GM12873 (cell line): ENCODE measurements around the gene SLC16A4.

ENCODE experiments used
- TF ChIP-seq, protein P1 (sequence below): IDR thresholded peaks from 2 replicates; pipeline ENCODE4 v1.5.1; 2012; ENCODE audit warnings: low read depth, mild to moderate bottlenecking, moderate library complexity, low read length, control low read depth; ENCODE audit not compliant: insufficient read depth; ENCODE audit errors: missing control alignments

Gene SLC16A4

DNA sequence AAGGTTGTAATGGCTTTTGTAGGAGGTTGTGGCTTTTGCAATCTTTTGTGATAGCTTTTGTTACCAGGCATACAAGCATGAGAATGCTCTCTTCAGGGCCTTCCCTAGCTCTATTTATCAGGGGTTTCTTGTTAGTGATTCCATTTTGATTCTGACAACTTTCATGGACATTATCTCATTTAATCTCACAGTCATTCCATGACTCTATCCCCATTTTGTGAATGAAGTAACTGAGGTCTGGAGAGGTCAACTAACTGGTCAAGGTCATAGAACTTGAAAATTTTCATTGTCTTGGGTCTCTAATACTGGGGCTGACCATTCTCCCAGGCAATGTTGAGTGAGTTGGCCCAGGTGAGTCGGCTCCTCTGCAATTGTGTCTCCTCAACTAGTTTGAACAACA, 27.9 kb upstream of the SLC16A4 start:
- TF ChIP-seq, protein P1, sequence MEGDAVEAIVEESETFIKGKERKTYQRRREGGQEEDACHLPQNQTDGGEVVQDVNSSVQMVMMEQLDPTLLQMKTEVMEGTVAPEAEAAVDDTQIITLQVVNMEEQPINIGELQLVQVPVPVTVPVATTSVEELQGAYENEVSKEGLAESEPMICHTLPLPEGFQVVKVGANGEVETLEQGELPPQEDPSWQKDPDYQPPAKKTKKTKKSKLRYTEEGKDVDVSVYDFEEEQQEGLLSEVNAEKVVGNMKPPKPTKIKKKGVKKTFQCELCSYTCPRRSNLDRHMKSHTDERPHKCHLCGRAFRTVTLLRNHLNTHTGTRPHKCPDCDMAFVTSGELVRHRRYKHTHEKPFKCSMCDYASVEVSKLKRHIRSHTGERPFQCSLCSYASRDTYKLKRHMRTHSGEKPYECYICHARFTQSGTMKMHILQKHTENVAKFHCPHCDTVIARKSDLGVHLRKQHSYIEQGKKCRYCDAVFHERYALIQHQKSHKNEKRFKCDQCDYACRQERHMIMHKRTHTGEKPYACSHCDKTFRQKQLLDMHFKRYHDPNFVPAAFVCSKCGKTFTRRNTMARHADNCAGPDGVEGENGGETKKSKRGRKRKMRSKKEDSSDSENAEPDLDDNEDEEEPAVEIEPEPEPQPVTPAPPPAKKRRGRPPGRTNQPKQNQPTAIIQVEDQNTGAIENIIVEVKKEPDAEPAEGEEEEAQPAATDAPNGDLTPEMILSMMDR: no peak

DNA sequence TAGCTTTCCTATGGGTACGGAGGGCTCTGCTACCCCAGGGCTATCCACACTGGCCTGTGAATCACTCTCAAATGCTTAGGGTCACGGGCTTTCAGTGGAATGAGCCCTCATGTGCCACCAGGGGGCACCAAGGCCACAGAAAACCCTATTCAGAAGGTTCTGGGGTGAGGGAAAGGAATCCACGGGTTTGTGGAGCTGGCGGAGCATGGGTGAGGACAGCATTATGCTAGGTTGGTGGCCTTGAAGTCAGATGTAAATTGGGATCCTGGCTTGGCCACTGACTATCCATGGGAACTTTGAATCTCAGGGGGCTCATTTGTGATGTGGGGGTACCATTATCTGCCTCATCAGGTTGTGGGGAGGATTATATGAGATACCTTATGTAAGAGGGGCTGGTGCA, 21.8 kb upstream of the SLC16A4 start:
- TF ChIP-seq, protein P1: peak; percentile 90

DNA sequence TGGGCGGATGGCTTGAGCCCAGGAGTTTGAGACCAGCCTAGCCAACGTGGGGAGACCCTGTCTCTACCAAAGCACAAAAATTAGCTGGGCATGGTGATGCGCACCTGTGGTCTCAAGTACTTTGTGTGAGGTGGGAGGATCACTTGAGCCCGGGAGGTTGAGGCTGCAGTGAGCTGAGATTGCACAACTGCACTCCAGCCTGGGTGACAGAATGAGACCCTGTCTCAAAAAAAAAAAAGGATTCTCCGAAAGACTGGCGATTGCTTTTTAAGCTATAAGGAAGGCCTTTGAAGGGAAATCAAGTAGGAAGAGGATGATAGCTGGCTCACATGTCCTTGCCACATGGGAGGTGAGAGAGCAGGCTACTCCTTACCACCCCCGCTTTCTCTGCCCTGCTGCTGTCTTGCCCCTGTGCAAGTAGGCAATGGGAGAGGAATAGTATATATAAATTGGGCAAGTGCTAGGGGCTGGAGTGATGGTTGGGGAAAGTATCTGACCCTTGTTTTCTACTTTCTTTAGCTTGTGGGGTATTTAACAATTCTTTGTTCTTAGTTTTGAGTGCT, 20.4 kb upstream of the SLC16A4 start:
- TF ChIP-seq, protein P1: no peak

DNA sequence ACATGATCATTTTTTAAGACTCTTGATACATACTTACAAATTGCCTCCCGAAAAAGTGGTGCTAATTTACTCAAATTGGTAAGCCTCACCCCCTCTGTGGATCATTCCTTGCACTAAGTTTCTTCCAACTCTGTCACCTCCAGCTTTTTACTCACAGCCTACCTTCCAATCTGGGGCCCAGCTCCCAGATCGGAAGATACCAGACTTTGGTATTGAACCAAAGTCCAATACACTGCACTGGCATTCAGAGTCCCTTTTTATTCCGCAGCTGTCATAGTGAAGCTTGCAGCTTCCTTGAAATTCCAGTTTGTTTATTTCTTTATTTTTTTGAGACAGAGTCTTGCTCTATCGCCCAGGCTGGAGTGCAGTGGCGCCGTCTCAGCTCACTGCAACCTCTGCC, 18.5 kb upstream of the SLC16A4 start:
- TF ChIP-seq, protein P1: no peak

DNA sequence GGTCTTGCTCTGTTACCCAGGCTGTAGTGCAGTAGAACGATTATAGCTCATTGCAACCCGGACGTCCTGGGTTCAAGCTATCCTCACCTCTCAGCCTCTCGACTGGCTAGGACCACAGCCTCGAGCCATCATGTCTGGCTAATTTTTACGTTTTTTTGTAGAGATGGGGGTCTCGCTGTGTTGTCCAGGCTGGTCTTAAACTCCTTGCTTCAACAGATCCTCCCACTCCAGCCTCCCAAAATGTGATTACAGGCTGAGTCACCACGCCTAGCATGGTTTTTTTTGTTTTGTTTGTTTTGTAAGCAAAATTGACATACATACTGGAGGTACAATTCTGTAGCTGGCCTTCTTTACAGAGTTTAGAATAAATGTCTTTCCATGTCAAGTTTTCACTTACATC, 17.7 kb upstream of the SLC16A4 start:
- TF ChIP-seq, protein P1: no peak

DNA sequence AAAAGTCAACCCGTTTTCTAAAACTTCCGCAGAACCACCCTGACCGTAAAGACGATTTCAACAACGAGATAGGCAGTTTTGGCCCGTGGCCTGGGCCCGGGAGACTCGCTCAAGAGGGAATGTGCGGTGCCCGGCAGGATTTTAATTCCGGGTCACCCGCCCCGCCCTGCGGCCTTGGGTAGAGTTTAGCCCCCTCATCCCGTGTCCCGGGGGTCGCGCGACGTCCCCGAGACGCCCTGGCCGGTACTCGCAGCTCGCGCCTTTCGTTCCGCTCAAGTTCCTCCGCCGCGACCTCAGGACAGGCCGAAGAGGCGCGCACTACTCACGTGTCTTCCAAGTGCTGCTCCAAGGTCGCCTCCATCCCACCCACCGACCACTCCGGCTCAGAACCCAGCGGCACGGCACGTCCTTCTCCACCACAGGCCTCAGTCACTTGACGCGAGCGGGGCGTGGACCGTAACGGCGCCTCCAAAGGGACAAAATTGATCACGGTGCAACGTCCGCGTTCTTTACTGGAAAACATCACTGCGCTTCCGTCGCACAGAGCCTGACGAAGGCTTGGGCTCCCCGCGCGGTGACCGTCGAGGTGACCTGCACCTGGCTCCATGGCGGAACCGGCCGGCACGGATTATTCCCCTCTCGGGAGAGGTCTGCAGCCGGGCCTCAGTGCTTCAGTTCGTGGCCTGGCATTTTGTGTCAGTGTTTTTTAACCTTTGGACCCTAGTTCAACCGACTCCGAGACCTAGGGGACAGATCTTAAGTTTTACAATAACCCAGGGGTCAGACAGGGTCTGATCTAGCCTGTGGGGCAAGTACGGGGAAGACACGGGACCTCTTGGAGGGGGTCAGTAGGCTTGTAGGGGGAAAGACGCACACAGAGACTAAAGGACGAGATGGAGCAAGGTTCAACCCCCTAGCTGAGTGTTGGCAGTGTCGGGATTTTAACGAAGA, 16.7 kb upstream of the SLC16A4 start, which contains the start of gene LAMTOR5:
TSS of gene LAMTOR5 (minus strand) at position 435 of the 951 bp plus-strand sequence. CDS start at position 361, 74 bp downstream.
- TF ChIP-seq, protein P1: peak; percentile 30

DNA sequence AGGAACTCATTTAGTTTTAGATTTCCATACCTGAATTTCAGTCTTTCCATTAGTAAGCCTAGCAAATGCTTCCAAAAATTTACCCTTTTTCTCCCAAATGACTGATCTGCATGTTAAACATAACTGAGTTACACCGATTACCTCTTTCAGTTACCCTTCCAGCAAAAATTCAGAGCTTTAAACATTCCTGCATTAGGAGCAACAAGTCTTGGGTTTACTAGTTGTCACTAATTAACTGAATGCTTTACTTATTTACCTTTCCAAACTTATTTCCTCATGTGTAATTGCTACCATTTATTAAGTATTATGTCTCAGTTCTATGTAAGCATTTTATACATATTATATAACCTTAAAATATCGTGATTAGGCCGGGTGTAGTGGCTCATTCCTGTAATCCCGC, 13.6 kb upstream of the SLC16A4 start:
- TF ChIP-seq, protein P1: no peak
